ENCODE data around the gene METTL8.
"Not testable (repeated sequence)": the region's sequence is repeated elsewhere in the genome, so short reads cannot be mapped to it uniquely, and the experiment has no call there.

The METTL8 gene

GRCh38 chr2:171422710-171423495, 10.9 kb downstream of the METTL8 start:
- not testable (repeated sequence) for DNase-seq

- no peak for DNase-seq
Measured at GRCh38 chr2:171420728-171421563, 12.8 kb downstream of the METTL8 start.

- DNase-seq = no peak
Measured at GRCh38 chr2:171419333-171419732, 14.5 kb downstream of the METTL8 start.

GRCh38 chr2:171416009-171416926, 17.5 kb downstream of the METTL8 start:
- DNase-seq = peak; percentile 33

- DNase-seq = not testable (repeated sequence)
Measured at GRCh38 chr2:171414645-171415044, 19.1 kb downstream of the METTL8 start.

GRCh38 chr2:171412571-171413175, 21.1 kb downstream of the METTL8 start:
- DNase-seq = no peak

- DNase-seq = no peak
Measured at GRCh38 chr2:171411791-171412483, 21.9 kb downstream of the METTL8 start.

- DNase-seq = no peak
Measured at GRCh38 chr2:171411214-171411613, 22.6 kb downstream of the METTL8 start.

GRCh38 chr2:171410624-171411023, 23.2 kb downstream of the METTL8 start:
- no peak for DNase-seq

- DNase-seq = no peak
Measured at GRCh38 chr2:171410101-171410500, 23.7 kb downstream of the METTL8 start.

- no peak for DNase-seq
Measured at GRCh38 chr2:171409436-171409971, 24.3 kb downstream of the METTL8 start.

- no peak for DNase-seq
Measured at GRCh38 chr2:171407676-171408044, 26.1 kb downstream of the METTL8 start.

GRCh38 chr2:171407030-171407675, 26.6 kb downstream of the METTL8 start:
- DNase-seq = no peak

GRCh38 chr2:171406044-171406443, 27.7 kb downstream of the METTL8 start:
- no peak for DNase-seq

- no peak for DNase-seq
Measured at GRCh38 chr2:171405546-171405945, 28.2 kb downstream of the METTL8 start.

GRCh38 chr2:171404719-171405118, 29.1 kb downstream of the METTL8 start:
- no peak for DNase-seq

GRCh38 chr2:171404261-171404660, 29.5 kb downstream of the METTL8 start:
- no peak for DNase-seq

- DNase-seq = no peak
Measured at GRCh38 chr2:171402906-171403580, 30.7 kb downstream of the METTL8 start.

- no peak for DNase-seq
Measured at GRCh38 chr2:171401947-171402346, 31.8 kb downstream of the METTL8 start.

- DNase-seq = no peak
Measured at GRCh38 chr2:171400395-171400794, 33.4 kb downstream of the METTL8 start.

All from GOT3 (cell line).